WTC11 (cell line): ENCODE data around the gene PCDH9. TPM values are rescaled to one million over a fixed set of nuclear protein-coding genes. Genes with fewer than 3 reads are reported as not detected.

ENCODE experiments used
- ATAC-seq: fragments of 200-7000 bp; cut with Tn5 transposase; 2 replicates; pipeline ENCODE4 v1.10.0; 2021; ENCODE audit warnings: mild to moderate bottlenecking, moderate library complexity
- CTCF ChIA-PET: fragments of 300-600 bp; sonication (Branson Sonifier 250); formaldehyde crosslinking; loops from one replicate; lab custom pipeline; 2021; ENCODE audit warnings: antibody characterized with exemption; lab: Charles Lee
- POLR2A ChIA-PET: fragments of 350-600 bp; sonication (Branson Sonifier 250); formaldehyde crosslinking; loops from one replicate; lab custom pipeline; 2021; ENCODE audit warnings: antibody characterized with exemption; lab: Charles Lee
- DNase-seq: peaks from one replicate; pipeline ENCODE4 v3.0.0; 2021; ENCODE audit warnings: low spot score
- H3K27ac Mint-ChIP-seq: 2 replicates; pipeline ENCODE4 v1.8.0; 2021; ENCODE audit warnings: mixed read lengths
- H3K27me3 Mint-ChIP-seq: 2 replicates; pipeline ENCODE4 v1.8.0; 2021; ENCODE audit warnings: low read depth, mild to moderate bottlenecking, moderate library complexity, mixed read lengths
- H3K36me3 Mint-ChIP-seq: 2 replicates; pipeline ENCODE4 v1.8.0; 2021; ENCODE audit warnings: mixed read lengths
- H3K4me1 Mint-ChIP-seq: 2 replicates; pipeline ENCODE4 v1.8.0; 2022; ENCODE audit warnings: mixed read lengths
- H3K4me3 Mint-ChIP-seq: 2 replicates; pipeline ENCODE4 v1.8.0; 2021; ENCODE audit warnings: mild to moderate bottlenecking, moderate library complexity, mixed read lengths
- H3K9me3 Mint-ChIP-seq: 2 replicates; pipeline ENCODE4 v1.8.0; 2021; ENCODE audit warnings: mixed read lengths
- ATF1 ChIP-seq: sonication (generic); formaldehyde crosslinking; IDR thresholded peaks from 2 replicates; pipeline ENCODE4 v1.8.1; 2023; ENCODE audit warnings: mild to moderate bottlenecking, moderate library complexity, missing genetic modification reagents
- CREB1 ChIP-seq: sonication (generic); formaldehyde crosslinking; IDR thresholded peaks from 2 replicates; pipeline ENCODE4 v1.8.0; 2023; ENCODE audit warnings: mild to moderate bottlenecking, missing genetic modification reagents
- ETV6 ChIP-seq: sonication (generic); formaldehyde crosslinking; IDR thresholded peaks from 2 replicates; pipeline ENCODE4 v1.8.1; 2022; ENCODE audit warnings: mild to moderate bottlenecking, missing genetic modification reagents
- FOXJ3 ChIP-seq: sonication (generic); formaldehyde crosslinking; IDR thresholded peaks from 2 replicates; pipeline ENCODE4 v1.9.0; 2021; ENCODE audit warnings: missing genetic modification reagents, mild to moderate bottlenecking, borderline replicate concordance
- FOXP1 ChIP-seq: sonication (generic); formaldehyde crosslinking; IDR thresholded peaks from 2 replicates; pipeline ENCODE4 v1.8.0; 2022; ENCODE audit warnings: missing genetic modification reagents, mild to moderate bottlenecking, moderate library complexity, borderline replicate concordance
- JUN ChIP-seq: sonication (generic); formaldehyde crosslinking; IDR thresholded peaks from 2 replicates; pipeline ENCODE4 v1.8.0; 2023; ENCODE audit warnings: mild to moderate bottlenecking, missing genetic modification reagents
- NR1H2 ChIP-seq: sonication (generic); formaldehyde crosslinking; IDR thresholded peaks from 2 replicates; pipeline ENCODE4 v1.9.0; 2021; ENCODE audit warnings: mild to moderate bottlenecking, moderate library complexity, missing genetic modification reagents
- RELA ChIP-seq: sonication (generic); formaldehyde crosslinking; IDR thresholded peaks from 2 replicates; pipeline ENCODE4 v1.8.1; 2022; ENCODE audit warnings: missing genetic modification reagents, mild to moderate bottlenecking, borderline replicate concordance
- RORB ChIP-seq: fragments of 250-450 bp; sonication (Bioruptor Pico); IDR thresholded peaks from 2 replicates; pipeline ENCODE4 v1.9.0; 2021; ENCODE audit warnings: mild to moderate bottlenecking
- ZNF232 ChIP-seq: sonication (generic); formaldehyde crosslinking; IDR thresholded peaks from 2 replicates; pipeline ENCODE4 v1.8.0; 2022; ENCODE audit warnings: mild to moderate bottlenecking, missing genetic modification reagents
- ZNF396 ChIP-seq: fragments of 250-450 bp; sonication (Bioruptor Pico); IDR thresholded peaks from 2 replicates; pipeline ENCODE4 v1.8.0; 2021; ENCODE audit warnings: mild to moderate bottlenecking, moderate library complexity, borderline replicate concordance
- total RNA-seq: library from RNA; stranded (reverse); gene quantifications from 3 replicates; pipeline ENCODE4 v1.2.3, GENCODE V29; 2021
- TF ChIP-seq, protein P1 (sequence below): sonication (generic); formaldehyde crosslinking; IDR thresholded peaks from 2 replicates; pipeline ENCODE4 v1.8.1; 2022; ENCODE audit warnings: low read depth, missing genetic modification reagents, borderline replicate concordance
- TF ChIP-seq, protein P2 (sequence below): sonication (generic); formaldehyde crosslinking; IDR thresholded peaks from 2 replicates; pipeline ENCODE4 v1.8.0; 2022; ENCODE audit warnings: mild to moderate bottlenecking, missing genetic modification reagents
- TF ChIP-seq, protein P3 (sequence below): sonication (generic); formaldehyde crosslinking; conservative IDR thresholded peaks from 2 replicates; pipeline ENCODE4 v1.8.1; 2022; ENCODE audit warnings: mild to moderate bottlenecking, missing genetic modification reagents
- TF ChIP-seq, protein P4 (sequence below): sonication (generic); formaldehyde crosslinking; IDR thresholded peaks from 2 replicates; pipeline ENCODE4 v1.8.1; 2022; ENCODE audit warnings: low read depth, mild to moderate bottlenecking, moderate library complexity, missing genetic modification reagents, borderline replicate concordance
- TF ChIP-seq, protein P5 (sequence below): sonication (generic); formaldehyde crosslinking; IDR thresholded peaks from 2 replicates; pipeline ENCODE4 v1.8.0; 2022; ENCODE audit warnings: mild to moderate bottlenecking, missing genetic modification reagents
- TF ChIP-seq, protein P6 (sequence below): sonication (generic); formaldehyde crosslinking; IDR thresholded peaks from 2 replicates; pipeline ENCODE4 v1.8.1; 2023; ENCODE audit warnings: mild to moderate bottlenecking, missing genetic modification reagents, moderate library complexity
- TF ChIP-seq, protein P7 (sequence below): fragments of 250-450 bp; sonication (Bioruptor Pico); IDR thresholded peaks from 2 replicates; pipeline ENCODE4 v1.8.0; 2021; ENCODE audit warnings: mild to moderate bottlenecking

The PCDH9 gene
- total RNA-seq, 1 experiment from 2014 or later: 0.48 TPM

DNA sequence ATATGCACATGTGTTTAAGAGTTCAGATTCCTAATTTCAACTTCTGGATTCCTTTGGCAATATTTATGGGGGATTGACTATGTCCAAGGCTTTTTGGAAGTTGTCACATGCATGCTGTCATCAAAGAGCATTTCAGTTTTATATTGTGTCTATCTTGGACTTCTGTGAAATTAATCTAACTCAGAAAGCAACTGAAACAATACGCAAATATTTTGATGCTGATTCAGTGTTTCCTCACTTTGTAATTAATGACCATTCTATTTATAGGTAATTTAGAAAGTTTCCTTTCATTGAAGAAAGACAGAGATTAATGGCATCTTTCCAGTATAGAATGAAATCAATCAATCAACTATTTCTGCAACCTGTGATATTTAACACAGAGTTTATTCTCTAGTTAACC, 550.1 kb downstream of the PCDH9 start (continued):
- no peak for TF ChIP-seq RORB (CRISPR knock-in tag)

DNA sequence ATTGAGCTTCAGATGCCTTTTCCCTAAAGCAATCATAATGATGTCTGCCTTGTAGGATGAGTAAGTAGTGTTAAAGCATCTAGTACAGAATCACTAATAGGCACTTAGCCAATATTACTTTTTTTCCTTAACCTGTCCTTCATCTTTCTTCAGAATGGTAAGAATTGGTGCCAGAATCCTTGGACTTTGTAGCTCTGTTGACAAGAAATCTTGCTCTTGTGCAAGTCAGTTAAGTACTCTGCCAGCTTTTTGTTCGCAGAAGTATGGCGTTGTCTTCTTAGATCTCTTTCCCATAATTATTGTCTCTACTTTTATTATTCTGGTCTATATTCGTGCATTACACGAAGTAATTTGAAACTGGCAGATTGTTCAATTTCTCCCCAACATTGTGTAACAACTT, 554.5 kb downstream of the PCDH9 start:
- H3K27ac Mint-ChIP-seq: no peak overlapping the region
- H3K36me3 Mint-ChIP-seq: peaks cover 5% of the 10 kb centered on the region
- H3K27me3 Mint-ChIP-seq: no peaks in the 10 kb centered on the region
- no peak overlapping the region for H3K4me3 Mint-ChIP-seq
- ChIA-PET POLR2A (interaction anchor here (0.6 kb wide), 1 partner anchor 760 kb away, joined by 3 read pairs; no protein-coding TSS in a partner anchor), CTCF (no interaction called here)
- no peak for TF ChIP-seq CREB1 (CRISPR knock-in tag)
- H3K4me1 Mint-ChIP-seq: no peaks in the 10 kb centered on the region
- DNase-seq (no peak), ATAC-seq (no peak)
- peaks cover 21% of the 10 kb centered on the region for H3K9me3 Mint-ChIP-seq

DNA sequence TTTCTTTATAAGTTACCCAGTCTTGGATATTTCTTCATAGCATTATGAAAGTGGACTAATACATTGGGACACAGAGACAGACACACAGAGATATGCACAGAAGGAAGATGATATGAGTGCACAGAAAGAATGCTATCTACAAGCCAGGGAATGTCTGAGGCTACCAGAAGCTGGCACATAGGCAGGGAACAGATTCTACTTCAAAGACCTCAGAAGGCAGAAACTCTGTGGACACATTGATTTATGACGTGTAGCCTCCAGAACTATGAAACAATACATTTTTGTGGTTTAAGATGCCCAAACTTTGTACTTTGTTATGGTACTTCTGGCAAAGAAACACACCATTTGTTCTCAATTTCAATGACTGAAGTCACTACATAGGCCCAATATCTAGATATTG, 556.7 kb downstream of the PCDH9 start:
- POLR2A ChIA-PET: no interaction called here
- CTCF ChIA-PET: no interaction called here
- Mint-ChIP-seq H3K9me3 (peaks cover 21% of the 10 kb centered on the region), H3K27me3 (no peaks in the 10 kb centered on the region), H3K4me1 (peaks cover 8% of the 10 kb centered on the region), H3K36me3 (peaks cover 5% of the 10 kb centered on the region), H3K27ac (no peak overlapping the region), H3K4me3 (no peak overlapping the region)
- no peak for ATAC-seq
- no peak for DNase-seq
- TF ChIP-seq, protein P1, sequence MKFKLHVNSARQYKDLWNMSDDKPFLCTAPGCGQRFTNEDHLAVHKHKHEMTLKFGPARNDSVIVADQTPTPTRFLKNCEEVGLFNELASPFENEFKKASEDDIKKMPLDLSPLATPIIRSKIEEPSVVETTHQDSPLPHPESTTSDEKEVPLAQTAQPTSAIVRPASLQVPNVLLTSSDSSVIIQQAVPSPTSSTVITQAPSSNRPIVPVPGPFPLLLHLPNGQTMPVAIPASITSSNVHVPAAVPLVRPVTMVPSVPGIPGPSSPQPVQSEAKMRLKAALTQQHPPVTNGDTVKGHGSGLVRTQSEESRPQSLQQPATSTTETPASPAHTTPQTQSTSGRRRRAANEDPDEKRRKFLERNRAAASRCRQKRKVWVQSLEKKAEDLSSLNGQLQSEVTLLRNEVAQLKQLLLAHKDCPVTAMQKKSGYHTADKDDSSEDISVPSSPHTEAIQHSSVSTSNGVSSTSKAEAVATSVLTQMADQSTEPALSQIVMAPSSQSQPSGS: no peak
- no peak for TF ChIP-seq FOXP1 (CRISPR knock-in tag)
- TF ChIP-seq, protein P2, sequence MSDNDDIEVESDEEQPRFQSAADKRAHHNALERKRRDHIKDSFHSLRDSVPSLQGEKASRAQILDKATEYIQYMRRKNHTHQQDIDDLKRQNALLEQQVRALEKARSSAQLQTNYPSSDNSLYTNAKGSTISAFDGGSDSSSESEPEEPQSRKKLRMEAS (CRISPR knock-in tag): no peak
- TF ChIP-seq, protein P3, sequence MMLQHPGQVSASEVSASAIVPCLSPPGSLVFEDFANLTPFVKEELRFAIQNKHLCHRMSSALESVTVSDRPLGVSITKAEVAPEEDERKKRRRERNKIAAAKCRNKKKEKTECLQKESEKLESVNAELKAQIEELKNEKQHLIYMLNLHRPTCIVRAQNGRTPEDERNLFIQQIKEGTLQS (CRISPR knock-in tag): no peak
- TF ChIP-seq, protein P4, sequence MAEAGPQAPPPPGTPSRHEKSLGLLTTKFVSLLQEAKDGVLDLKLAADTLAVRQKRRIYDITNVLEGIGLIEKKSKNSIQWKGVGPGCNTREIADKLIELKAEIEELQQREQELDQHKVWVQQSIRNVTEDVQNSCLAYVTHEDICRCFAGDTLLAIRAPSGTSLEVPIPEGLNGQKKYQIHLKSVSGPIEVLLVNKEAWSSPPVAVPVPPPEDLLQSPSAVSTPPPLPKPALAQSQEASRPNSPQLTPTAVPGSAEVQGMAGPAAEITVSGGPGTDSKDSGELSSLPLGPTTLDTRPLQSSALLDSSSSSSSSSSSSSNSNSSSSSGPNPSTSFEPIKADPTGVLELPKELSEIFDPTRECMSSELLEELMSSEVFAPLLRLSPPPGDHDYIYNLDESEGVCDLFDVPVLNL (CRISPR knock-in tag): no peak
- TF ChIP-seq, protein P5, sequence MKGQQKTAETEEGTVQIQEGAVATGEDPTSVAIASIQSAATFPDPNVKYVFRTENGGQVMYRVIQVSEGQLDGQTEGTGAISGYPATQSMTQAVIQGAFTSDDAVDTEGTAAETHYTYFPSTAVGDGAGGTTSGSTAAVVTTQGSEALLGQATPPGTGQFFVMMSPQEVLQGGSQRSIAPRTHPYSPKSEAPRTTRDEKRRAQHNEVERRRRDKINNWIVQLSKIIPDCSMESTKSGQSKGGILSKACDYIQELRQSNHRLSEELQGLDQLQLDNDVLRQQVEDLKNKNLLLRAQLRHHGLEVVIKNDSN (CRISPR knock-in tag): no peak
- TF ChIP-seq ZNF396: no peak
- no peak for TF ChIP-seq ETV6
- no peak for TF ChIP-seq JUN (CRISPR knock-in tag)
- no peak for TF ChIP-seq RELA (CRISPR knock-in tag)
- TF ChIP-seq ZNF232: no peak
- TF ChIP-seq, protein P6, sequence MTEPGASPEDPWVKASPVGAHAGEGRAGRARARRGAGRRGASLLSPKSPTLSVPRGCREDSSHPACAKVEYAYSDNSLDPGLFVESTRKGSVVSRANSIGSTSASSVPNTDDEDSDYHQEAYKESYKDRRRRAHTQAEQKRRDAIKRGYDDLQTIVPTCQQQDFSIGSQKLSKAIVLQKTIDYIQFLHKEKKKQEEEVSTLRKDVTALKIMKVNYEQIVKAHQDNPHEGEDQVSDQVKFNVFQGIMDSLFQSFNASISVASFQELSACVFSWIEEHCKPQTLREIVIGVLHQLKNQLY (CRISPR knock-in tag): no peak
- TF ChIP-seq FOXJ3 (CRISPR knock-in tag): no peak
- TF ChIP-seq ATF1 (CRISPR knock-in tag): no peak
- TF ChIP-seq RORB (CRISPR knock-in tag): no peak
- TF ChIP-seq, protein P7, sequence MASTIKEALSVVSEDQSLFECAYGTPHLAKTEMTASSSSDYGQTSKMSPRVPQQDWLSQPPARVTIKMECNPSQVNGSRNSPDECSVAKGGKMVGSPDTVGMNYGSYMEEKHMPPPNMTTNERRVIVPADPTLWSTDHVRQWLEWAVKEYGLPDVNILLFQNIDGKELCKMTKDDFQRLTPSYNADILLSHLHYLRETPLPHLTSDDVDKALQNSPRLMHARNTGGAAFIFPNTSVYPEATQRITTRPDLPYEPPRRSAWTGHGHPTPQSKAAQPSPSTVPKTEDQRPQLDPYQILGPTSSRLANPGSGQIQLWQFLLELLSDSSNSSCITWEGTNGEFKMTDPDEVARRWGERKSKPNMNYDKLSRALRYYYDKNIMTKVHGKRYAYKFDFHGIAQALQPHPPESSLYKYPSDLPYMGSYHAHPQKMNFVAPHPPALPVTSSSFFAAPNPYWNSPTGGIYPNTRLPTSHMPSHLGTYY (CRISPR knock-in tag): no peak
- no peak for TF ChIP-seq NR1H2
